GM12865 (cell line): ENCODE results near the gene DENND5A.

Experiments
- DNase-seq: peaks from one replicate; pipeline ENCODE4 v3.0.0; 2010; ENCODE audit warnings: low read depth
- H3K4me3 ChIP-seq: 2 replicates; pipeline ENCODE4 v1.5.1; 2011; ENCODE audit warnings: mild to moderate bottlenecking, low read depth, low read length, control low read depth
- TF ChIP-seq, protein P1 (sequence below): IDR thresholded peaks from 2 replicates; pipeline ENCODE4 v1.5.1; 2011; ENCODE audit warnings: low read length, control low read depth, low read depth, inconsistent platforms; ENCODE audit not compliant: insufficient read depth; ENCODE audit errors: missing control alignments

The DENND5A gene

DNA sequence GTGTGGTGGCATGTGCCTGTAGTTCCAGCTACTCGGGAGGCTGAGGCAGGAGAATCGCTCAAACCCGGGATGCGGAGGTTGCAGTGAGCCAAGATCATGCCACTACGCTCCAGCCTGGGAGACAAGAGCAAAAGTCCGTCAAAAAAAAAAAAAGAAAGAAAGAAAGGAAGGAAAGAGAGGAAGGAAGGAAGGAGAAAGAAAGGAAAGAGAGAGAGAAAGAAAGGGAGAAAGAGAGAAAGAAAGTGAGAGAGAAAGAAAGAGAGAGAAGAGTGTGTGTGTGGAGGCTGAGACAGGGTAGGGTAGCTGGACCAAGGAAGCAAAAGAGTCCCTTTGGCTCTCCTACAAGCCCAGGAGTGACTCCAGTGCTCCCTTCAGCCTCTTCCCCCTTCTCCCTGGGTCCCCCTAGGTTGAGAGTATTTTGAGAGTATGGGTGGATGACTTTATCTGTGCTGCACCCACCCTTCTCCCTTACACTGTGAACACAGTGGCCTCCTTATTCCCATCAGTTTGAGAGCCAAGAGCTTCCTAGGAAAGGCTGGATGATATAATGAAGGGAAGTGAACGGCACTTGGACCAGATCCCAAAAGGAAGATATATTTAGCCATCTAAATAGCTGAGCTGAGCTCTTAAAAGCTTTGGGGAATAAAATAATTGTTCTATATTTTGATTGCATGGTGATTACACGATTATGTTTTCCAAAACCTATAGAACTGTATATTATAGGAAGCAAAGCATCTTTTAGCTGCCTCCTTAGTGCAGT is 9.5 kb upstream of the DENND5A start:
- TF ChIP-seq, protein P1, sequence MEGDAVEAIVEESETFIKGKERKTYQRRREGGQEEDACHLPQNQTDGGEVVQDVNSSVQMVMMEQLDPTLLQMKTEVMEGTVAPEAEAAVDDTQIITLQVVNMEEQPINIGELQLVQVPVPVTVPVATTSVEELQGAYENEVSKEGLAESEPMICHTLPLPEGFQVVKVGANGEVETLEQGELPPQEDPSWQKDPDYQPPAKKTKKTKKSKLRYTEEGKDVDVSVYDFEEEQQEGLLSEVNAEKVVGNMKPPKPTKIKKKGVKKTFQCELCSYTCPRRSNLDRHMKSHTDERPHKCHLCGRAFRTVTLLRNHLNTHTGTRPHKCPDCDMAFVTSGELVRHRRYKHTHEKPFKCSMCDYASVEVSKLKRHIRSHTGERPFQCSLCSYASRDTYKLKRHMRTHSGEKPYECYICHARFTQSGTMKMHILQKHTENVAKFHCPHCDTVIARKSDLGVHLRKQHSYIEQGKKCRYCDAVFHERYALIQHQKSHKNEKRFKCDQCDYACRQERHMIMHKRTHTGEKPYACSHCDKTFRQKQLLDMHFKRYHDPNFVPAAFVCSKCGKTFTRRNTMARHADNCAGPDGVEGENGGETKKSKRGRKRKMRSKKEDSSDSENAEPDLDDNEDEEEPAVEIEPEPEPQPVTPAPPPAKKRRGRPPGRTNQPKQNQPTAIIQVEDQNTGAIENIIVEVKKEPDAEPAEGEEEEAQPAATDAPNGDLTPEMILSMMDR = no peak
- no peak for DNase-seq
- no peak overlapping the region for H3K4me3 ChIP-seq

DNA sequence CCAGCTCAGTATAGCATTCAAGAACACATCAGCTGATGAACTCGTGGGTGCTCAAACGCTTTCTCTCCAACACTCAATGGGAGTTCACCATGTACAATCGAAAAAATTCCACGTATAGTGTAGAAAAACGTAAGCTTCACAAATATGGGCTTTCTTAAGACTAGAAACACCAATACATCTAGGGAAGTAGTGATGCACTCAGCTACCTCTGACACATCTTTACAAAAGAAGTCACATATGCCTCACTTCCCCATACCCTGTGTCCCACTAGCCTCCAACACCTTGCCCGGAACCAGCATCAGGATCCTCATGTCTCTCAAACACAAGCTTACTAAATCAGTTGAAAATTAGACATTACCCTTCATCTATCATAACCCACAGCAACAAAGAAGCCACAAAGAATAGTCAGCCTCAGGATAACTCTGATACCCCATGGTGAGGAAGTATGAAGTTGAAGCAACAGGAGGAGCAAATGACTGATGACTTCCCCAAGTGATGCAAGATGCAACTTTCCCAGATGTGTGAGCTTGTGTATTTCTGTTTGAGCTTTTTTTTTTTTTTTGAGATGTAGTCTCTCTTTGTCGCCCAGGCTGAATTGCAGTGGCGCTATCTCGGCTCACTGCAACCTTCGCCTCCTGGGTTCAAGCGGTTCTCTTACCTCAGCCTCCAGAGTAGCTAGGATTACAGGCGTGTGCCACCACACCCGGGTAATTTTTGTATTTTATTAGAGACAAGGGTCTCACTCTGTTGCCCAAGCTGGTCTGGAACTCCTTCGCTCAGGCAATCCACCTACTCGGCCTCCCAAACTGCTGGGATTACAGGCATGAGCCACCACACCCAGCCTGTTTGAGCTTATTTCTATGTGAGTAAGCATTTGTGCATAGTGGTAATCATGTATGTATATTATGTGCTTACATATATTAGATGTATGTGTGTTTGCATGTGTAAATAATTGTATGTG is 8.5 kb upstream of the DENND5A start:
- no peak for DNase-seq
- TF ChIP-seq, protein P1 = no peak

DNA sequence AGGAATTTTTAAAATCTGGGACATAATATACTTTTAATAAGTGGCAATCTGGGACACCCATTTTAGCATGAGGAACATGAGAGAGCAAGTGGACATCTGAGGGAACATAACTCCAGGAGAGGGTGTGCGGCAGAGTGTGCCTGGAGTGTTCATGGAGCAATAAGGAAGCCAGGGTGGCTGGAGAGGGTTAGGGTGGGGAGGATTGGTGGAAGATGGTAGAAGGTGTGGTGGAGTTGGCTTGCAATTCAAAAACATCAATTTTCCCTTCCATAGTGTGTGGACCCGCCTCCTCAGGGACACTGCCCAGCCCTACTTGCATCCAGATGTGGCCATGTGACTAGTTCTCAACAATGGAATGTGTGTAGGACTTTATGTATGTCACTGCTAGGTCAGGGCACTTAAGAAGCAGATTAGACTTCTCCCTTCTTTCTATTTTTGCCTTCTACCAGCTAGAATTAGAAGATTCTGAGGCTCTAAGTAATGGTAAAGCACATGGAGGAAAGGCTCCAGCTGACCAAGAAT is 4.4 kb upstream of the DENND5A start:
- DNase-seq = no peak
- H3K4me3 ChIP-seq = no peak overlapping the region
- TF ChIP-seq, protein P1 = no peak

More for the DNA sequence above, 8.5 kb upstream of the DENND5A start:
- no peak overlapping the region for H3K4me3 ChIP-seq

GRCh38 chr11:9267680-9268079 is 2.5 kb upstream of the DENND5A start:
- no peak overlapping the region for H3K4me3 ChIP-seq
- TF ChIP-seq, protein P1 = no peak
- DNase-seq = no peak

- no peak for DNase-seq
- H3K4me3 ChIP-seq = no peak overlapping the region
- TF ChIP-seq, protein P1 = no peak
Measured at GRCh38 chr11:9266926-9267325, 1.8 kb upstream of the DENND5A start.

DNA sequence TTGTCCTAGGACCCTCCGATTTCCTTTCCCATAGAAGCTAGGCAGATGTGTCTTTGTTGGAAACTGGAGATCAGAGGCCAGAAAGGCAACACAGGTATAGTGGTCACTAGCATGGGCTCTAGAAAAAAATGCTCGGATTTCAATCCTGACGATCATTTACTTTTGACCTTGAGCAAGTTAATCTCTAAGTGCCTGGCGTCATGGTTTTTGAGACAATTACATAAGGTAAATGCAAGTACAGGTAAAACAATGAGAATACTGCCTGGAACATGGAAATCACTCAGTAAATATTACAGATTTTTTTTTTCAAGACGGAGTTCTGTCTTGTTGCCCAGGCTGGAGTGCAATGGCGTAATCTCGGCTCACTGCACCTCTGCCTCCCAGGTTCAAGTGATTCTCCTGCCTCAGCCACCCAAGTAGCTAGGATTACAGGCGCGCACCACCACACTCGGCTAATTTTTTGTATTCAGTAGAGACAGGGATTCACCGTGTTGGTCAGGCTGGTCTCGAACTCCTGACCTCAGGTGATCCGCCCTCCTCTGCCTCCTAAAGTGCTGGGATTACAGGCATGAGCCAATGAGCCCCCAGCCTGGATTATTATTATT is 1.1 kb upstream of the DENND5A start:
- DNase-seq = no peak
- TF ChIP-seq, protein P1 = no peak
- H3K4me3 ChIP-seq = no peak overlapping the region
